Esophagus muscularis mucosa (tissue), 4 donors: Measurements from ENCODE around the gene PLEKHM2. TPM values are rescaled to one million over a fixed set of nuclear protein-coding genes. Genes with fewer than 3 reads are reported as not detected.

Experiments
- DNase-seq: peaks from one replicate; pipeline ENCODE4 v3.0.0-alpha.2; 2017; ENCODE audit errors: extremely low spot score
- H3K27ac ChIP-seq, 4 donors: fragments of 200-600 bp; sonication (generic); replicated peaks in 1 of 4; 1 replicate in 3 of 4; 2 replicates in 1 of 4; pipeline ENCODE4 v1.5.1; 2016 to 2019; ENCODE audit warnings: mild to moderate bottlenecking in 1 of 4
- H3K27me3 ChIP-seq, 4 donors: fragments of 200-600 bp; sonication (generic); one replicate each; pipeline versions ENCODE4 v1.5.1 to v1.6.0; 2016 to 2019
- H3K36me3 ChIP-seq, 4 donors: fragments of 200-600 bp; sonication (generic); one replicate each; pipeline ENCODE4 v1.5.1; 2016 to 2019
- H3K4me1 ChIP-seq, 4 donors: fragments of 200-600 bp; sonication (generic); one replicate each; pipeline ENCODE4 v1.5.1; 2016 to 2019
- H3K4me3 ChIP-seq, 4 donors: fragments of 200-600 bp; sonication (generic); 1 replicate in 2 of 4; 2 replicates in 2 of 4; pipeline ENCODE4 v1.5.1; 2016 to 2019; ENCODE audit warnings: mild to moderate bottlenecking in 4 of 4, moderate library complexity in 1 of 4
- H3K9me3 ChIP-seq, 4 donors: fragments of 200-600 bp; sonication (generic); 1 replicate in 3 of 4; 2 replicates in 1 of 4; pipeline ENCODE4 v1.5.1; 2016 to 2019
- CTCF ChIP-seq, 3 experiments: fragments of 200-600 bp in 2 of 3; fragments of 450-650 bp in 1 of 3; sonication (generic) in 2 of 3; IDR thresholded peaks; one replicate each; pipeline ENCODE4 v1.5.1; 2017 to 2019; ENCODE audit warnings: antibody characterized with exemption in 3 of 3, mild to moderate bottlenecking in 2 of 3, moderate library complexity in 1 of 3
- EP300 ChIP-seq: sonication (generic); formaldehyde crosslinking; IDR thresholded peaks from one replicate; pipeline ENCODE4 v1.6.1; 2017; ENCODE audit warnings: antibody characterized with exemption
- POLR2A ChIP-seq: fragments of 450-650 bp; IDR thresholded peaks from one replicate; pipeline ENCODE4 v1.6.1; 2017; ENCODE audit warnings: antibody characterized with exemption, moderate library complexity, mild to moderate bottlenecking, low read depth
- POLR2AphosphoS5 ChIP-seq, 2 donors: sonication (generic); formaldehyde crosslinking; IDR thresholded peaks; one replicate each; pipeline ENCODE4 v1.6.1; 2017; ENCODE audit warnings: antibody characterized with exemption in 2 of 2
- whole genome bisulfite sequencing: methylation state at CpG from one replicate; pipeline ENCODE4 v1.1.5; 2018; 5-methylcytosine and 5-hydroxymethylcytosine counted together
- intact Hi-C: fragments of 100-400 bp; cut with DNase I; formaldehyde crosslinking; loops from one replicate; pipeline ENCODE4 v1.15.1; 2023
- small RNA-seq, 3 donors: library from RNA; depleted of rRNA; stranded (forward); fragments of <200 nt; gene quantifications; one replicate each; pipeline ENCODE3, GENCODE V24; 2016
- total RNA-seq, 4 donors: library from RNA; depleted of rRNA; stranded (reverse); fragments of >200 nt; gene quantifications; one replicate each; pipeline versions ENCODE4 v1.1.0 to v1.2.1, GENCODE V29; 2016

The PLEKHM2 gene
- total RNA-seq, 4 donors from 2014 or later = 44.4 to 68.2 (median 55.2) TPM

GRCh38 chr1:15777909-15778707, 94.0 kb downstream of the PLEKHM2 start:
- intact Hi-C loops = no loop called here
- H3K4me1 ChIP-seq = no peaks in the 10 kb centered on the region
- peaks cover 0 to 89% (median 75%) of the 10 kb centered on the region in 4 donors for H3K36me3 ChIP-seq
- no peaks in the 10 kb centered on the region for H3K27me3 ChIP-seq
- WGBS = 90% methylated on average over 7 of the region's 7 CpGs
- DNase-seq = no peak
- no peaks in the 10 kb centered on the region for H3K9me3 ChIP-seq
- no peak overlapping the region for H3K27ac ChIP-seq
- TF ChIP-seq CTCF (IDR thresholded peaks at IDR 0.05) (no peak), EP300 (no peak), POLR2A (no peak), POLR2AphosphoS5 (IDR thresholded peaks at IDR 0.05) (no peak)
- no peak overlapping the region for H3K4me3 ChIP-seq

Small RNA genes within 50 kb of the gene (small RNA-seq; reads per million reads assigned to genes)
- 0 reads per million in 3 donors for gene AL121992.2

Other genes with a start within 250 kb of the PLEKHM2 start
- under 1 TPM in 1 of 4 donors, not detected in 3; 0.66 TPM for gene CTRC, start 245.9 kb upstream of the PLEKHM2 start, total RNA-seq
- gene CELA2A, start 227.6 kb upstream of the PLEKHM2 start, total RNA-seq = not detected
- gene CELA2B, start 208.2 kb upstream of the PLEKHM2 start, total RNA-seq = not detected
- gene CASP9, start 160.1 kb upstream of the PLEKHM2 start, total RNA-seq = 10 to 100 TPM in 3 of 4 donors, 1 to 10 TPM in 1; 9.1 to 12.6 (median 11.0) TPM
- 10 to 100 TPM; 12.0 to 13.0 (median 12.4) TPM for gene DNAJC16, start 157.5 kb upstream of the PLEKHM2 start, total RNA-seq
- gene AGMAT, start 99.3 kb upstream of the PLEKHM2 start, total RNA-seq = not detected
- gene DDI2, start 66.9 kb upstream of the PLEKHM2 start, total RNA-seq = 10 to 100 TPM; 14.4 to 24.9 (median 17.2) TPM
- gene SLC25A34, start 51.9 kb downstream of the PLEKHM2 start, total RNA-seq = under 1 TPM; 0.66 to 0.97 (median 0.76) TPM
- not detected for gene TMEM82, start 58.2 kb downstream of the PLEKHM2 start, total RNA-seq
- gene FBLIM1, start 74.5 kb downstream of the PLEKHM2 start, total RNA-seq = 100 to 1,000 TPM in 1 of 4 donors, 10 to 100 TPM in 3; 44.9 to 115 (median 71.8) TPM
- gene UQCRHL, start 123.3 kb downstream of the PLEKHM2 start, total RNA-seq = 1 to 10 TPM in 2 of 4 donors, under 1 TPM in 2; 0.52 to 1.3 (median 0.95) TPM
- gene SPEN, start 163.4 kb downstream of the PLEKHM2 start, total RNA-seq = 10 to 100 TPM; 34.6 to 49.9 (median 44.7) TPM